ENCODE measurements around the gene LRRC53. TPM values are rescaled to one million over a fixed set of nuclear protein-coding genes. Genes with fewer than 3 reads are reported as not detected.

LRRC53 gene
- polyA plus RNA-seq, 1 donor (not counting 4 experiments of a cell fraction or from before 2014, with no cell fraction given), result not detected

DNA sequence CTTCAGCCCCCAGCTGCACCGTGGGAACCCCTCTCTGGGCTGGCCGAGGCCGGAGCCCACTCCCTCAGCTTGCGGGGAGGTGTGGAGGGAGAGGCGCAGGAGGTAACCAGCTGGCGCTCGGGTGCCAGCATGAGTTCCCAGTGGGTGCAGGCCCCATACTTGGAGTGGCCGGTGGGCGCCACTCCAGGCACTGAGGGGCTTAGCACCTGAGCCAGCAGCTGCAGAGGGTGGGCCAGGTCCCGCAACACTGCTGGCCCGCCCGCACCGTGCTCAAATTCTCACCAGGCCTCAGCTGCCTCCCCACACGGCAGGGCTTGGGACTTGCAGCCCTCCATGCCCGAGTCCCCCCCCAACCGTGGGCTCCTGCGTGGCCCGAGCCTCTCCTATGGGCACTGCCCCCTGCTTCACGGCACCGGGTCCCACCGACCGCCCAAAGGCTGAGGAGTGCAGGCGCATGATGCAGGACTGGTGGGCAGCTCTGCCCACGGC is 47.2 kb downstream of the LRRC53 start:
- no peaks in the 10 kb centered on the region for H3K27me3 ChIP-seq (ENCODE audit: control insufficient read depth, extremely low read depth, insufficient read depth, low read length)
- no peaks in the 10 kb centered on the region for H3K9me3 ChIP-seq (ENCODE audit: control insufficient read depth, low read depth, low read length)
- H3K9ac ChIP-seq (ENCODE audit: control insufficient read depth, extremely low read depth, insufficient read depth, low read length), result no peak overlapping the region
- DNase-seq (ENCODE audit: low read depth, low spot score) (no peak), FAIRE-seq (no peak)
- H3K4me1 ChIP-seq (ENCODE audit: control insufficient read depth, extremely low read depth, insufficient read depth, low read length), result no peaks in the 10 kb centered on the region
- H3K79me2 ChIP-seq (ENCODE audit: control insufficient read depth, insufficient read depth, low read length), result no peaks in the 10 kb centered on the region
- dilution Hi-C loops (cut with MboI; ENCODE audit: extremely low pct_ligation_motif_present, low sequenced_read_pairs), result no loop called here
- H4K20me1 ChIP-seq (ENCODE audit: control insufficient read depth, extremely low read depth, insufficient read depth, low read length), result no peaks in the 10 kb centered on the region
- no peaks in the 10 kb centered on the region for H3K9me1 ChIP-seq (ENCODE audit: control insufficient read depth, extremely low read depth, insufficient read depth, low read length)
- H2AFZ ChIP-seq (ENCODE audit: control insufficient read depth, low read length), result no peak overlapping the region
- H3K4me2 ChIP-seq (ENCODE audit: control insufficient read depth, extremely low read depth, insufficient read depth, low read depth, low read length), result no peak overlapping the region
- H3K36me3 ChIP-seq (ENCODE audit: control insufficient read depth in 2 of 2, extremely low read depth in 1 of 2, insufficient read depth in 2 of 2, low read length in 2 of 2), result no peaks in the 10 kb centered on the region
- no peak overlapping the region for H3K4me3 ChIP-seq (ENCODE audit: control insufficient read depth in 2 of 3, extremely low read depth in 1 of 3, insufficient read depth in 2 of 3, low read depth in 1 of 3, low read length in 3 of 3)
- H3K27ac ChIP-seq (ENCODE audit: control insufficient read depth, insufficient read depth, low read length), result no peak overlapping the region
- TF ChIP-seq, protein P1, sequence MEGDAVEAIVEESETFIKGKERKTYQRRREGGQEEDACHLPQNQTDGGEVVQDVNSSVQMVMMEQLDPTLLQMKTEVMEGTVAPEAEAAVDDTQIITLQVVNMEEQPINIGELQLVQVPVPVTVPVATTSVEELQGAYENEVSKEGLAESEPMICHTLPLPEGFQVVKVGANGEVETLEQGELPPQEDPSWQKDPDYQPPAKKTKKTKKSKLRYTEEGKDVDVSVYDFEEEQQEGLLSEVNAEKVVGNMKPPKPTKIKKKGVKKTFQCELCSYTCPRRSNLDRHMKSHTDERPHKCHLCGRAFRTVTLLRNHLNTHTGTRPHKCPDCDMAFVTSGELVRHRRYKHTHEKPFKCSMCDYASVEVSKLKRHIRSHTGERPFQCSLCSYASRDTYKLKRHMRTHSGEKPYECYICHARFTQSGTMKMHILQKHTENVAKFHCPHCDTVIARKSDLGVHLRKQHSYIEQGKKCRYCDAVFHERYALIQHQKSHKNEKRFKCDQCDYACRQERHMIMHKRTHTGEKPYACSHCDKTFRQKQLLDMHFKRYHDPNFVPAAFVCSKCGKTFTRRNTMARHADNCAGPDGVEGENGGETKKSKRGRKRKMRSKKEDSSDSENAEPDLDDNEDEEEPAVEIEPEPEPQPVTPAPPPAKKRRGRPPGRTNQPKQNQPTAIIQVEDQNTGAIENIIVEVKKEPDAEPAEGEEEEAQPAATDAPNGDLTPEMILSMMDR (optimal IDR thresholded peaks at IDR 0.05 in 1 of 3, IDR thresholded peaks at IDR 0.05 in 1 of 3, conservative IDR thresholded peaks at IDR 0.05 in 1 of 3; ENCODE audit: extremely low read depth in 1 of 3, insufficient read depth in 2 of 3, low read length in 3 of 3), result no peak
- no peak for TF ChIP-seq EZH2 (IDR thresholded peaks at IDR 0.05; ENCODE audit: low read length)

DNA sequence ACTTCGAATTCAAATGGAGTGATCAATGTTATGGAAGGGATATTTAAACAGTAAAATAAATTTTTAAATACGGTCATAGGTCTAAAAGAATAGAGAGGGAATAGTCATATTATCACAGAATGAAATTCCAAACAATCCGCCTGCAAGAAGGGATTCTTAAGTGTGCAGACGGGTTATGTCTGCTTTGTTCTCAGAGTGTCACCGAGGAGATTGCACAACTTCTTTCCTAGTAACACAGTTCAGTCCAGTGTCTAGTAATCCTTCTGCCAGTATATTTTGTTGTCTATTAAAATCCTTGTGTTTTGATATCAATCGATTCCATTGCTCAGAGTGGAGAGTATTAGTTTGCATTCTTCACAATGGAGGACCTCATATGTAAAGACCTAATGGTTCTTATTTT is 48.4 kb downstream of the LRRC53 start:
- Histone ChIP-seq H3K27ac (ENCODE audit: control insufficient read depth, insufficient read depth, low read length) (no peak overlapping the region), H3K4me1 (ENCODE audit: control insufficient read depth, extremely low read depth, insufficient read depth, low read length) (no peaks in the 10 kb centered on the region), H3K9me1 (ENCODE audit: control insufficient read depth, extremely low read depth, insufficient read depth, low read length) (no peaks in the 10 kb centered on the region), H4K20me1 (ENCODE audit: control insufficient read depth, extremely low read depth, insufficient read depth, low read length) (no peaks in the 10 kb centered on the region), H3K9ac (ENCODE audit: control insufficient read depth, extremely low read depth, insufficient read depth, low read length) (no peak overlapping the region), H3K36me3 (ENCODE audit: control insufficient read depth in 2 of 2, extremely low read depth in 1 of 2, insufficient read depth in 2 of 2, low read length in 2 of 2) (no peaks in the 10 kb centered on the region), H3K4me3 (ENCODE audit: control insufficient read depth in 2 of 3, extremely low read depth in 1 of 3, insufficient read depth in 2 of 3, low read depth in 1 of 3, low read length in 3 of 3) (no peak overlapping the region), H3K79me2 (ENCODE audit: control insufficient read depth, insufficient read depth, low read length) (no peaks in the 10 kb centered on the region), H2AFZ (ENCODE audit: control insufficient read depth, low read length) (no peak overlapping the region), H3K4me2 (ENCODE audit: control insufficient read depth, extremely low read depth, insufficient read depth, low read depth, low read length) (no peak overlapping the region), H3K27me3 (ENCODE audit: control insufficient read depth, extremely low read depth, insufficient read depth, low read length) (no peaks in the 10 kb centered on the region), H3K9me3 (ENCODE audit: control insufficient read depth, low read depth, low read length) (no peaks in the 10 kb centered on the region)
- TF ChIP-seq, protein P1 (optimal IDR thresholded peaks at IDR 0.05 in 1 of 3, IDR thresholded peaks at IDR 0.05 in 1 of 3, conservative IDR thresholded peaks at IDR 0.05 in 1 of 3; ENCODE audit: extremely low read depth in 1 of 3, insufficient read depth in 2 of 3, low read length in 3 of 3), result no peak
- DNase-seq (ENCODE audit: low read depth, low spot score) (no peak), FAIRE-seq (no peak)
- dilution Hi-C loops (cut with MboI; ENCODE audit: extremely low pct_ligation_motif_present, low sequenced_read_pairs), result no loop called here
